Stimulated activated CD4-positive, alpha-beta T cell treated with anti-CD3 and anti-CD28 coated beads, TNF-alpha, amount 100 ng/mL, for 4 hours (primary cell): ENCODE data around the gene DCBLD2.

Source experiments
- DNase-seq, 3 experiments: peaks; one replicate each; pipeline ENCODE4 v3.0.0-alpha.2; 2020; ENCODE audit warnings: low read depth in 3 of 3

DCBLD2 gene

DNA sequence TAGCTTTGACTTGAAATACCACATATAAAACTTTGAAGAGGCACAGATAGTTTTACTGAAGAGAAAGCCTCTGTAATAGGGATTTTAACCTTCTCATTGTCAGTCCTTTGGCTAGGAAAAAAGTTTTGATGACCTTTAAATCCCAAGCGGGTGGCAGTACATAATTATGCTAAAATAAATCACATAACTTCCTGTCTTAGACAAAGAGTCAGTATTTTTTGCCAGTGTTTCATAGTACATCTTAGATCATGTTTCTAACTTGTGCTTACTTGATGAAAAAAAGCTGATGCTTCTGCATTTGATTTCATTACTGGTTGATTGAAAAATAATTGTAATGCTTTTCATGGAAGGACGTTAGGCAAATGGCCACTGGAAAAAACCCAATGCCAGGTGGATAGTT lies 132.5 kb downstream of the DCBLD2 start:
- DNase-seq: no peak

DNA sequence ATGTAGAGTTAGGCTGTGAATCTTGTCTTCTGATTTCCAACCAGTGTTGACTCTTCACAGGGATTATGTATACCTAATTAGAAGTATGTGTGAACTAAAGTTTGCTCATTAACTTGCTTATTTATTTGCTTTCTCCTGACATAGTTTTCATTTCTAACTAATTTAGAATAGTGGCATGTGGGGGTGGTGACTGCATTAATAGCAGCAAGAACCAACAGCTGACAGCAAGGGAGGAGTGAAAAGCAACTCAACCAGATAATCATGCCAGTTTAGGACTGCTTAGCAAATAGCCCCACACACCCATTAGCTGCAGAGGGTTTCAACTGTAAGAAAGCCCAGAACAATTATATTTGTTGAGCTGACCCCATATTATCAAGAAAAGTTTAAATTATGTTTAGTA lies 134.6 kb downstream of the DCBLD2 start:
- no peak for DNase-seq

DNA sequence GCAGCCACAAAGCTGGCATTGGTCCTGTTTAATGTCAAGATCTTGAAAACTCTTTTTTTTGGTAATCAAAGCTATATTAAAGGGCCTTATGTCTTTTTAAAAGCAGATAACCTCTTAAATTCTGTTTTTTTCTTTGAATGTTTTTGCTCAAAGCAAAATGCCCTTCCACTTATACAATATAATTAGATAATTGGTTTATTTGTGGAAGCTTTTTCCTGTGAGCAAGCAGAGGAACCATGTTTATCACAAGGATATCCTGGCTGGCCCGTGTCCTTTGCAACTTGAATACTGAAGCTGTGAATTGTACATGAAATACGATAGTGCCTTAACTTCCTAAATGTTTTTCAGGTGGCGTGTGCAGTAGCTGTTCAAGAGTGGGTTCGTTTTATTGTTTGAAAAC lies 135.8 kb downstream of the DCBLD2 start:
- no peak for DNase-seq

DNA sequence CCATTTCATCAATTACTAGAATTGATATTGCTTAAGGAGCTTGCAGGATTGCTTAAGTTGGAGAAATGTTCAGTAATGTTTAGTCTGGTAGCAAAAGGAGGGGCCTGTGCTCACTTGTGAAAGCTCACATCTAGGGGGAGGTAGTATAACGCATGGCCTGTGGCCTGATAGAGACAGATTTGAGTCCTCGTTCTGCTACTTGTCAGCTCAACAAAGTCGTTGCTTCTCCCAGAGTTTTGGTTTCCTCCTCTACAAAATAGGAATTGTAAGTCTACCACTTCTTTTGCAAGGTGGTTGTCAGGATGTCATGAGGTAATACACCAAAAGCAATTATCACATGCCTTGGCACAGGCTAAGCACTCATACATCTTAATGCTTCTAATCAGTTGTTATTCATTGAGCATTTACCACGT lies 137.0 kb downstream of the DCBLD2 start:
- DNase-seq: no peak

DNA sequence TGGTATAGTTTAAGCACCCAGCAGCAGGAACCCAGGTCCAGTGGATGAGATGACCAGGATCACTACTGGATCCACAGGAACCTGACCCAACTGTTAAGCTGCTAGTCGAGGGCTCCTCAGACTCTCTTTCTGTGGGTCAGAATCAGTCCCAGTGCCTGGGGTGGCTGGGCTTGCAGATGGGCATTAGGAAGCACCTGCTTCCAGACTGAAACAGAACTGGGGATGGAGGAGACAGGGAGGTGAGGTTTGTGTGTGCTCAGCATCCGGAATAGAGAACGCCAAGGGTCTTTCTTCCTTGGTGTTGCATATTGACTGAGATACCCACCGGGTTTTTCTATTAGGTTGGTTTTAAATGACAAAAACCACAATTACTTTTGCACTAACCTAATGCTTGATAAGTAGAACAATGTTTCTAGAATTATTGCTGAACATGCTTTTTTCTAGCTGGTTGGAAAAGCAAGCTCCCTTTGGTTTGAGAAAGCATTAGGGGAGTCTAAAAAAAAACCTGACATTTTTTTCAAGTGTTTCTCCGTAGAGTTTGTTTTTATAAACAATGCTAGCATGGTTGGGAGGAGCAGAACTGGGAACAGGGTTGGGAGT lies 137.6 kb downstream of the DCBLD2 start:
- no peak for DNase-seq

DNA sequence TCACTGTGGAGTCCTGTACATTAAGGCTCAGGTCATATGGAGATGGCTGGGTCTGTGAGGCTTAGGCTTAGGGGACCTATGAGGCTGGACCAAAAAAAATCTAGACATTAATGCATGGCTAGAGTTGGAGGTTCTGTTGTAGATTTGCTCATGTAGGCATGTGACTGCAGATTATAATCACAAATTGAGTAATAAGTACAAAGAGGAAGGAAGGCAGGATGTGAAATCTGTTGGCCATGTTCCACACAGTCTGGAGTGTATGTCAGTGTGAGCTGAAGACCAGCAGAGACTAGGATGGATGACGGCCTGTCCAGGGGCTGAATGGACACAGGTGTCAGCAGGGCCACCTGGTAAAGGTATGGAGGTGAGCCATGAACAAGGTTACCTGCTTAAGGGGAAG lies 138.4 kb downstream of the DCBLD2 start, which contains the start of gene ST3GAL6:
TSS of gene ST3GAL6 (plus strand) at position 265 of the 400 bp plus-strand sequence. CDS start 5,101 bp downstream, outside the sequence.
- DNase-seq: no peak

DNA sequence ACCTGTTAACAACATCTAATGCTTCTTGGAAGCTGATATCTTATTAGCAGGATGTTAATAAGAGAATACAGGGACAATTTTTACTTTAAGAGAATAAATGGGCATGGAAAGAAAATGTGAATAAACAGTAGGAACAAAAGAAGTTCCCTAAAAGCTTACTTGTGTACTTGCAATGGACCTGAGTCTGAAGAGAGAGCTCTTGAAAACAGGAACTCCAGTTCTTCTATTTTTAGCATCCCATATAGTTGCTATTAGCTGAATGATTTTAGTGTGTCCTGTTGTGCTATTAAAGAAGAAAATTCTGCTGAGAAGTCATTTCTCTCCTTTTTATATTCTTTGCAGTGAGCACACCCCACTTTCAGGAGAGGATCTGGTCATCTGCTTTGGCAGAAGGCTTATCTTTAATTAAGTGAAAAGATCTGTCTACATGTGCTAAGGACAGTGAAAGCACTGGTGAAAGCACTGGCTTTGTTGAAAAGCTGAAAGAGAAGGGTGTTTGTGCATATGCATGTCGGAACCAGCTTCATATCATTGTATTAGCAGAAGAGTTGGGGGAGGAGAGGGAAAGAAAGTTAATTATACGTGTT lies 139.8 kb downstream of the DCBLD2 start:
- no peak for DNase-seq

DNA sequence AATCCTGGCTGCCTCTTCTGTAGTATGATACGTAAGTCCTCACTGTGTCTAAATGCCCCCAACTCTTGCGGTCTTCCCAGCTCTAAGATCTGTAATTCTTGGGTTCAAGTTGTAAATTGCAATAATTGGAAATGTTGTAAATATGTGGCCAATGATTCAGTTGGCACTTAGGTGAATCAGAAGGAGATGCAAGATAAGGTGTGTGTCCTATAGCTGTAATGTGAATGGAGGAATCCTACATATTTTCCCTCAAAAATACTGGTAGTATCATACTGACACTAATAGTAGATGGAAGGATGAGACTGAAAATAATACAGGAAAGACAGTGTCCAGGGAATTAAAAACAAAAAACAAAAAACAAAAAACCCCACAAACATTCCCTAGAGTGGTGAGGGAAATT lies 141.9 kb downstream of the DCBLD2 start:
- DNase-seq: no peak

DNA sequence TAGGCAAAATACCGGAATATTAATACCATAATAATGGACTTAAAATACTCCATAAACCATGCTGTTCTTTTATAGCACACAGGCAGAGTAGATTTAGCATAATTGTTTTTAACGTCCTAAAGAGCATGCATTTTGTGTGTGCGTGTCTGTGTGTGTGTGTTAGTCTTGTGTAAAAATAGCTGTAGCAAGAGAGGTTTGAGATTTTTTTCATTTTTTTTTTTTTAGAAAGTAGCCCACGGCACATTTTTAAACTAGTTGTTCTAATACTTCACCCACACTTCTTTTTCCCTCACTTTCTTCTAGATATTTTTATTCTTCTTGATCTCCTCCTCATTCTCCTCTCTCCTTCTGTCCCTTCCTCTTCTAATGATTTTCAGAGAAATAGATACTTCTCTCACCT lies 145.9 kb downstream of the DCBLD2 start:
- DNase-seq: no peak

DNA sequence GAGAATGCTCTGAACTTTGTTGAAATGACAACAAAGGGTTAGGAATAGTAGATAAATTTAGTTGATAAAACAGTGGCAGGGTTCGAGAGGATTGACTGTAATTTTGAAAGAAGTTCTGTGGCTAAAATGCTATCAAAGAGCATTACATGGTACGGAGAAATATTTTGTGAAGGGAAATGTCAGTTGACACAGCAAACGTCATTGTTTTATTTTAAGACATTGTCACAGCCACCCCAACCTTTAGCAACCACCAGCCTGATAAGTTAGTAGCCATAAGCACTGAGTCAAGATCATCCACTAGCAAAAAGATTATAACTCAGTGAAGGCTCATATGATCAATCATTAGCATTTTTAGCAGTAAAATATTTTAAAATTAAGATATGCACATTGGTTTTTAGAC lies 147.0 kb downstream of the DCBLD2 start:
- no peak for DNase-seq

DNA sequence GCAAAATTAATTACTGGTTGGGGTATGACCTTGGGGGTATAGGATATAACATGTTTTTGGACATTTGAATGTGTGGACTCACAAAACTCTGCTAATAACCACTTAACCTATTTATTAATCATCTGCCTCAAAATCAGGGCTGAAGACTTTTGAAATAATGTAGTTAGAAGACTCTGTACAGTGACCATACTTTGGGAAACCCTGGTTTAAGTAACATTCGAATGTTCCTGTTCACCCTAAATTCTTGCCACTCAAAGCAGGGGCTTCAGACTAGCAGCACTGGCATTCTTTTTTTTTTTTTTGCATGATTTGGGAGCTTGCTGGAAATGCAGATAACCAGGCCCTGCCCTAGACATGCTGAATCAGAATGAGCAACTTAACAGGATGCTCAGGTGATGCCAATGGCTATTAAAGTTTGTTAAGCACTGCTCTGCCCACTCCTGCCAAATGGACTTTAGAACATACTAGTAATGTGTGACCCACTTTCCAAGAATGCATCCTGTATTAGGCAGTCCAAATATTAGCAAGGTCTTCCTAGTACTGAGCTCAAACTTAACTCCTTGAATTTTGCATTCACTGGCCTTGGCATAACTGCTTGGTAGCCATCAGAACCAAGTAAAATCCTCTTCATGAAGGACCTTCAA lies 151.1 kb downstream of the DCBLD2 start:
- no peak for DNase-seq

DNA sequence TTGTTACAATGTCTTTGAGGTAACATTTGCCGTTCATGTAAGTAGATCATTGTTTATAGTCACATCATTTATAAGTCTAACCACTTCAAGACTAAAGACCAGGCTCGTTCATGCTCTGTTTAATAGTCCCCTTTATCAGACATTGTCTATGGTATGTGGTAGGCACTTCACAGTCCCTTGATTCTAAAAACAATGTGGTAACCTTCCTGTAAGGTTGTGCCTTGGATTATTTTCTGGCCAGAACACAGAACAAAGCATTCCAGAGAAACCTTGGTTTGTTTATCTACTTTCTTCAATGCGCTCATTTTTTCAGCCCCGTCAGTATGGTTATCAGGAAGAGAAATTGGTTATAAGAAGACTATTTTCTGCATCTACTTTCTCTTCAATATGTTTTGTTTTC lies 154.6 kb downstream of the DCBLD2 start:
- DNase-seq: no peak

DNA sequence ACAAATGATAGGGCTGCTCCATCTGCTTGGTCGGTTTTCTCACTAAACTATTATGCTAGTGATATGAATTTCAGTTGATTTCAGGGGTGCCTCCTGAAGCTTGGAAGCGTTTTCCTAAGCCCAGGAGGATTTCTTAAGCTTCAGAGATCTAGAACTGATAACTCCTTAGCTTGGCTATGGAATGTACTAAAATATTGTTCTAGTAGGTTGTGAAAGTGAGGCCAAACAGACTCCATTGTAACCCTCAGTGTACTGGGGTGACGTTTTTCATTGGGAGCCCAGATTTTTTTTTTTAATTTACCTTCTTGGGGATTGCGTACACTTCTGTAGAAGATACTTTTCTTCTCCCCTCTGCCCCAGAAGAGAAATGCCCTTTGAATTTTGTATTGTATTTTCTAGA lies 155.4 kb downstream of the DCBLD2 start:
- DNase-seq: no peak
